Colonic mucosa (tissue), 4 donors: ENCODE data around the gene OR4C6. TPM values are rescaled to one million over a fixed set of nuclear protein-coding genes. Genes with fewer than 3 reads are reported as not detected.

Experiments
- DNase-seq: peaks from one replicate; pipeline ENCODE4 v3.0.0-alpha.2; 2020
- H3K27ac ChIP-seq: fragments of 200-600 bp; one replicate; pipeline ENCODE4 v1.8.0; 2021
- H3K27me3 ChIP-seq: fragments of 200-600 bp; one replicate; pipeline ENCODE4 v1.8.0; 2021
- H3K36me3 ChIP-seq: fragments of 200-600 bp; one replicate; pipeline ENCODE4 v1.8.0; 2021
- H3K4me1 ChIP-seq: fragments of 200-600 bp; one replicate; pipeline ENCODE4 v1.8.0; 2021; ENCODE audit warnings: mild to moderate bottlenecking
- H3K4me3 ChIP-seq: fragments of 200-600 bp; one replicate; pipeline ENCODE4 v1.8.0; 2021
- H3K9ac ChIP-seq, 2 donors: one replicate each; pipeline ENCODE4 v1.7.0; 2013; ENCODE audit warnings: control low read depth in 2 of 2, low read depth in 2 of 2, low read length in 2 of 2
- H3K9me3 ChIP-seq: fragments of 200-600 bp; one replicate; pipeline ENCODE4 v1.8.0; 2021
- intact Hi-C: fragments of 100-400 bp; cut with DNase I; formaldehyde crosslinking; loops from one replicate; pipeline ENCODE4 v1.14.1; 2022
- total RNA-seq, 2 donors: library from RNA; stranded (reverse); fragmentation: NEBNext Ultra II Directional in 1 of 2; extraction: Animal tissue kit (Norgen Biotek cat#: 25700) in 1 of 2; gene quantifications; one replicate each; pipeline ENCODE4 v1.2.1, GENCODE V29; 2021
- TF ChIP-seq, protein P1 (sequence below): fragments of 200-600 bp; IDR thresholded peaks from one replicate; pipeline ENCODE4 v1.8.0; 2022; ENCODE audit warnings: antibody characterized with exemption, mild to moderate bottlenecking
- donor health status: healthy.
- donor health status: DM: no; HTN: no; CAD: no.
- donor health status: DM: no; HTN: no; CAD: no.

The OR4C6 gene
- total RNA-seq, 2 donors from 2014 or later: not detected

DNA sequence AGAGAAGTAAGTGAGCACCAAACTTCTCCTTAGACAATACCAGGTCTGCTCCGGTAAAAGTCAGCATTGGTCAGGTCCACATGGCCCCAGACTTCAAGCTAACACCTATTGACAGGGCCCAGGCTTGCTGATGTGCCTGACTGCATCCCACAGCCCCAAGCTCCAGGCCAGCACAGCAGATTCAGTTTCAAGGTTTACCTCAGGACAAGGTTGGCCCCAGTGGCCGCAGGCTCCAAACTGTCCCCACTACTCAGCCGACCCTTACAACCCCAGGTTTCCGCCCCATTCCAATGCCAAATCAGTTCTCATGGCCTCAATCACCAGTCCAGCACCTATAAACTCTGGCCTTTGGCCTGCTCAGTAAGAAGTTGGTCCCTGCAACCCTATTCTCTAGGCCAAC, 39.4 kb downstream of the OR4C6 start:
- intact Hi-C loops: no loop called here

DNA sequence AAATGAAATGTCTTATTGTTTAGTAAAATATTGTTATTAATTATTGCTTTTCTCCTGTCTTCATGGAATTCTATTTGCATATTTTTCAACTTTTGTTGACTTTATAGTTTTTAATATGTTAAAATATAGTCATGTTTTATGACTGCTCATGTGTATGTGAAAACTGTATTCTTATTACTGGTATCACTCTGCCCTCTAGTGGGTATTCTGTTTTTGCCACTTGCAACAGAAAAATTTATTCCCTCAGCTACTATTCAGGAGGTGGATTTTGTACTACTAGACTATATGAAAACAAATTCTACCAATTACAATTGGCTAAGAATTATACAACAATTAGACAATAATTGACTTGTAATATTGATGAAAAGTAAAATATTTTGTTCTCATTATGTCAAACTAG, 45.0 kb downstream of the OR4C6 start:
- intact Hi-C loops: no loop called here
- no peak overlapping the region for H3K9ac ChIP-seq
- H3K27ac ChIP-seq: no peak overlapping the region
- no peaks in the 10 kb centered on the region for H3K9me3 ChIP-seq
- no peak overlapping the region for H3K4me3 ChIP-seq
- H3K36me3 ChIP-seq: no peaks in the 10 kb centered on the region
- no peak for DNase-seq
- no peaks in the 10 kb centered on the region for H3K27me3 ChIP-seq
- no peaks in the 10 kb centered on the region for H3K4me1 ChIP-seq
- TF ChIP-seq, protein P1, sequence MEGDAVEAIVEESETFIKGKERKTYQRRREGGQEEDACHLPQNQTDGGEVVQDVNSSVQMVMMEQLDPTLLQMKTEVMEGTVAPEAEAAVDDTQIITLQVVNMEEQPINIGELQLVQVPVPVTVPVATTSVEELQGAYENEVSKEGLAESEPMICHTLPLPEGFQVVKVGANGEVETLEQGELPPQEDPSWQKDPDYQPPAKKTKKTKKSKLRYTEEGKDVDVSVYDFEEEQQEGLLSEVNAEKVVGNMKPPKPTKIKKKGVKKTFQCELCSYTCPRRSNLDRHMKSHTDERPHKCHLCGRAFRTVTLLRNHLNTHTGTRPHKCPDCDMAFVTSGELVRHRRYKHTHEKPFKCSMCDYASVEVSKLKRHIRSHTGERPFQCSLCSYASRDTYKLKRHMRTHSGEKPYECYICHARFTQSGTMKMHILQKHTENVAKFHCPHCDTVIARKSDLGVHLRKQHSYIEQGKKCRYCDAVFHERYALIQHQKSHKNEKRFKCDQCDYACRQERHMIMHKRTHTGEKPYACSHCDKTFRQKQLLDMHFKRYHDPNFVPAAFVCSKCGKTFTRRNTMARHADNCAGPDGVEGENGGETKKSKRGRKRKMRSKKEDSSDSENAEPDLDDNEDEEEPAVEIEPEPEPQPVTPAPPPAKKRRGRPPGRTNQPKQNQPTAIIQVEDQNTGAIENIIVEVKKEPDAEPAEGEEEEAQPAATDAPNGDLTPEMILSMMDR: peak; percentile 52

More for the DNA sequence above, 39.4 kb downstream of the OR4C6 start:
- Histone ChIP-seq H3K4me1 (no peaks in the 10 kb centered on the region), H3K27me3 (no peaks in the 10 kb centered on the region), H3K27ac (no peak overlapping the region), H3K9ac (no peak overlapping the region), H3K36me3 (no peaks in the 10 kb centered on the region), H3K4me3 (no peak overlapping the region), H3K9me3 (no peaks in the 10 kb centered on the region)
- no peak for DNase-seq
- TF ChIP-seq, protein P1: no peak

DNA sequence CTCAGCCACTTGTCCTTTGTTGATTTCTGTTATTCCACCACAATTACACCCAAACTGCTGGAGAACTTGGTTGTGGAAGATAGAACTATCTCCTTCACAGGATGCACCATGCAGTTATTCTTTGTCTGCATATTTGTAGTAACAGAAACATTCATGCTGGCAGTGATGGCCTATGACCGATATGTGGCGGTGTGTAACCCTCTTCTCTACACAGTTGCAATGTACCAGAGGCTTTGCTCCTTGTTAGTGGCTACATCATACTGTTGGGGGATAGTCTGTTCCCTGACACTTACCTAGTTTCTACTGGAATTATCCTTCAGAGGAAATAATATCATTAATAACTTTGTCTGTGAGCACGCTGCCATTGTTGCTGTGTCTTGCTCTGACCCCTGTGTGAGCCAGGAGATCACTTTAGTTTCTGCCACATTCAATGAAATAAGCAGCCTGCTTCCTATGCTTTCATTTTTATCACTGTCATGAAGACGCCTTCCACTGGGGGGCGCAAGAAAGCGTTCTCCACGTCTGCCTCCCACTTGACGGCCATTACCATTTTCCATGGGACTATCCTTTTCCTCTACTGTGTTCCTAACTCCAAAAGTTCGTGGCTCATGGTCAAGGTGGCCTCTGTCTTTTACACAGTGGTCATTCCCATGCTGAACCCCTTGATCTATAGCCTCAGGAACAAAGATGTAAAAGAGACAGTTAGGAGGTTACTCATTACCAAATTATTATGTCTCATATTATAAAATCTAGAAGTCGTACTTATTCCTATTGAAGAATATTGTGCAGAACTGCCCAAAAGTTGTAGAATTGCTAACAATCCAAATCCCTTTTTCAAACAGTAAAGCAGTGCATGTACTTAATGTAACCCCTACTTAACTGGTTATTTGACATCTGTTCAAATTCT, 53.2 kb downstream of the OR4C6 start:
- no peaks in the 10 kb centered on the region for H3K4me1 ChIP-seq
- H3K27ac ChIP-seq: no peak overlapping the region
- TF ChIP-seq, protein P1: no peak
- no peaks in the 10 kb centered on the region for H3K36me3 ChIP-seq
- H3K27me3 ChIP-seq: no peaks in the 10 kb centered on the region
- no peak overlapping the region for H3K4me3 ChIP-seq
- H3K9me3 ChIP-seq: no peaks in the 10 kb centered on the region
- H3K9ac ChIP-seq: no peak overlapping the region
- DNase-seq: no peak
- intact Hi-C loops: no loop called here

Other genes with a start within 250 kb of the OR4C6 start
- gene OR4C15, start 107.7 kb upstream of the OR4C6 start, total RNA-seq: not detected
- not detected for gene OR4C16, start 90.1 kb upstream of the OR4C6 start, total RNA-seq
- gene OR4C11, start 54.6 kb upstream of the OR4C6 start, total RNA-seq: not detected
- gene OR4P4, start 27.1 kb upstream of the OR4C6 start, total RNA-seq: not detected
- not detected for gene OR4S2, start 13.9 kb upstream of the OR4C6 start, total RNA-seq
- gene OR5D13, start 111.2 kb downstream of the OR4C6 start, total RNA-seq: not detected
- not detected for gene OR5D14, start 133.4 kb downstream of the OR4C6 start, total RNA-seq
- not detected for gene OR5L1, start 149.2 kb downstream of the OR4C6 start, total RNA-seq
- not detected for gene OR5D18, start 157.4 kb downstream of the OR4C6 start, total RNA-seq
- gene OR5L2, start 165.0 kb downstream of the OR4C6 start, total RNA-seq: not detected
- gene OR5D16, start 176.6 kb downstream of the OR4C6 start, total RNA-seq: not detected
- not detected for gene TRIM51, start 221.1 kb downstream of the OR4C6 start, total RNA-seq